Thyroid gland (tissue), 4 donors: Measurements from ENCODE around the gene CENPK.

Experiments used
- POLR2A ChIP-seq, 2 donors: fragments of 450-650 bp; IDR thresholded peaks; one replicate each; pipeline ENCODE4 v1.6.1; 2017; ENCODE audit warnings: antibody characterized with exemption in 2 of 2, mild to moderate bottlenecking in 2 of 2, moderate library complexity in 1 of 2
- TF ChIP-seq, protein P1 (sequence below), 6 experiments: fragments of 200-600 bp in 3 of 6; fragments of 450-650 bp in 3 of 6; sonication (generic) in 3 of 6; IDR thresholded peaks; one replicate each; pipeline ENCODE4 v1.5.1; 2016 to 2019; ENCODE audit warnings: antibody characterized with exemption in 6 of 6, mild to moderate bottlenecking in 2 of 6, inconsistent platforms in 1 of 6, moderate library complexity in 1 of 6

DNA sequence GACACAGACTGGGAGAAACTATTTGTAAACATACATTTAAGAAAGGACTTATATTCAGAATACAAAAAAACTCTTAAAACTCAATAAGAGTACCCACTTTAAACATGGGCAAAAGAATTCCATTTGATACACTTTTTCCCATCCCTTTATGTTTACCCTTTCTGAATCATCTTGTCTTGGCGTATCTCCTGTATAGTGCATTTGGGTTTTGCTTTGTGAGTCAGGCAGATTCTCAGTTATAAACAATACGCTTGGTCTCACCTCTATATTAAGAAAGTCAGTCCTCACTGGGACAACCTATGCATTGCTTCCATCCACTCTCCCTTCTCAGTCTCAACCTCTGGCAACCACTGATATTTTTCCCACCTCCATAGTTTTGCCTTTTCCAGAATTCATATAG lies 54.0 kb downstream of the CENPK start:
- TF ChIP-seq, protein P1, sequence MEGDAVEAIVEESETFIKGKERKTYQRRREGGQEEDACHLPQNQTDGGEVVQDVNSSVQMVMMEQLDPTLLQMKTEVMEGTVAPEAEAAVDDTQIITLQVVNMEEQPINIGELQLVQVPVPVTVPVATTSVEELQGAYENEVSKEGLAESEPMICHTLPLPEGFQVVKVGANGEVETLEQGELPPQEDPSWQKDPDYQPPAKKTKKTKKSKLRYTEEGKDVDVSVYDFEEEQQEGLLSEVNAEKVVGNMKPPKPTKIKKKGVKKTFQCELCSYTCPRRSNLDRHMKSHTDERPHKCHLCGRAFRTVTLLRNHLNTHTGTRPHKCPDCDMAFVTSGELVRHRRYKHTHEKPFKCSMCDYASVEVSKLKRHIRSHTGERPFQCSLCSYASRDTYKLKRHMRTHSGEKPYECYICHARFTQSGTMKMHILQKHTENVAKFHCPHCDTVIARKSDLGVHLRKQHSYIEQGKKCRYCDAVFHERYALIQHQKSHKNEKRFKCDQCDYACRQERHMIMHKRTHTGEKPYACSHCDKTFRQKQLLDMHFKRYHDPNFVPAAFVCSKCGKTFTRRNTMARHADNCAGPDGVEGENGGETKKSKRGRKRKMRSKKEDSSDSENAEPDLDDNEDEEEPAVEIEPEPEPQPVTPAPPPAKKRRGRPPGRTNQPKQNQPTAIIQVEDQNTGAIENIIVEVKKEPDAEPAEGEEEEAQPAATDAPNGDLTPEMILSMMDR (IDR thresholded peaks at IDR 0.05), result no peak
- no peak for TF ChIP-seq POLR2A (IDR thresholded peaks at IDR 0.05)
